GM21825 (cell line): Measurements from ENCODE around the gene INPP4B.

Source experiments
- ATAC-seq: cut with Tn5 transposase; IDR thresholded peaks from one replicate; pipeline ENCODE4 v1.9.1; 2021; ENCODE audit warnings: mild to moderate bottlenecking, moderate library complexity; ENCODE audit not compliant: unreplicated experiment

INPP4B gene

GRCh38 chr4:142314686-142315085, 531.4 kb downstream of the INPP4B start:
- no peak for ATAC-seq

GRCh38 chr4:142314247-142314646, 531.9 kb downstream of the INPP4B start:
- ATAC-seq, result no peak

GRCh38 chr4:142312391-142312790, 533.7 kb downstream of the INPP4B start:
- ATAC-seq, result no peak

GRCh38 chr4:142311916-142312315, 534.2 kb downstream of the INPP4B start:
- ATAC-seq, result no peak

GRCh38 chr4:142309772-142310171, 536.3 kb downstream of the INPP4B start:
- no peak for ATAC-seq

- no peak for ATAC-seq
These were observed 538.2 kb downstream of the INPP4B start for GRCh38 chr4:142307857-142308256.

GRCh38 chr4:142297313-142297712, 548.8 kb downstream of the INPP4B start:
- ATAC-seq, result no peak

GRCh38 chr4:142293536-142293935, 552.6 kb downstream of the INPP4B start:
- ATAC-seq, result no peak

GRCh38 chr4:142292231-142292630, 553.9 kb downstream of the INPP4B start:
- ATAC-seq, result no peak

- no peak for ATAC-seq
These were observed 554.6 kb downstream of the INPP4B start for GRCh38 chr4:142291299-142292050.

GRCh38 chr4:142287371-142287770, 558.7 kb downstream of the INPP4B start:
- ATAC-seq, result no peak

- no peak for ATAC-seq
These were observed 560.9 kb downstream of the INPP4B start for GRCh38 chr4:142285222-142285583.

- no peak for ATAC-seq
These were observed 561.5 kb downstream of the INPP4B start for GRCh38 chr4:142284402-142285221.

- no peak for ATAC-seq
These were observed 563.1 kb downstream of the INPP4B start for GRCh38 chr4:142282870-142283431.

GRCh38 chr4:142281999-142282398, 564.1 kb downstream of the INPP4B start:
- ATAC-seq, result no peak

GRCh38 chr4:142278663-142279062, 567.4 kb downstream of the INPP4B start:
- no peak for ATAC-seq

GRCh38 chr4:142278171-142278570, 567.9 kb downstream of the INPP4B start:
- no peak for ATAC-seq

GRCh38 chr4:142274137-142274536, 572.0 kb downstream of the INPP4B start:
- ATAC-seq, result no peak

- ATAC-seq, result no peak
These were observed 573.6 kb downstream of the INPP4B start for GRCh38 chr4:142272452-142272851.

GRCh38 chr4:142271832-142272231, 574.3 kb downstream of the INPP4B start:
- no peak for ATAC-seq

- no peak for ATAC-seq
These were observed 579.0 kb downstream of the INPP4B start for GRCh38 chr4:142267101-142267500.

- no peak for ATAC-seq
These were observed 580.2 kb downstream of the INPP4B start for GRCh38 chr4:142265946-142266345.
